Keratinocyte (primary cell): ENCODE data around the gene HHIPL2. TPM values are rescaled to one million over a fixed set of nuclear protein-coding genes. Genes with fewer than 3 reads are reported as not detected.

Experiments used
- DNase-seq: peaks from one replicate; pipeline ENCODE4 v3.0.0-alpha.2; 2011; ENCODE audit warnings: low read depth, missing footprints, low spot score
- FAIRE-seq: peaks from 2 replicates; lab custom pipeline; 2011; peaks lifted over from hg19 to GRCh38; lab: Jason Lieb, UNC
- H2AFZ ChIP-seq: 2 replicates; pipeline ENCODE4 v1.6.0; 2012; ENCODE audit warnings: low read length, control low read depth, inconsistent platforms; ENCODE audit not compliant: control insufficient read depth
- H3K27ac ChIP-seq: 2 replicates; pipeline ENCODE4 v1.5.1; 2011; ENCODE audit warnings: low read length; ENCODE audit not compliant: control insufficient read depth, insufficient read depth
- H3K27me3 ChIP-seq: 3 replicates; pipeline ENCODE4 v1.6.0; 2011; ENCODE audit warnings: low read length; ENCODE audit not compliant: control insufficient read depth, insufficient read depth; ENCODE audit errors: extremely low read depth
- H3K36me3 ChIP-seq, 2 experiments: 2 replicates in 1 of 2; 3 replicates in 1 of 2; pipeline ENCODE4 v1.5.1; 2011; ENCODE audit warnings: low read length in 2 of 2, mild to moderate bottlenecking in 1 of 2; ENCODE audit not compliant: control insufficient read depth in 2 of 2, insufficient read depth in 2 of 2; ENCODE audit errors: extremely low read depth in 1 of 2
- H3K4me1 ChIP-seq: 3 replicates; pipeline ENCODE4 v1.5.1; 2011; ENCODE audit warnings: low read length; ENCODE audit not compliant: control insufficient read depth, insufficient read depth; ENCODE audit errors: extremely low read depth
- H3K4me2 ChIP-seq: 3 replicates; pipeline ENCODE4 v1.6.0; 2011; ENCODE audit warnings: low read depth, low read length; ENCODE audit not compliant: control insufficient read depth, insufficient read depth; ENCODE audit errors: extremely low read depth
- H3K4me3 ChIP-seq, 3 experiments: fragments of 200-600 bp in 1 of 3; sonication (generic) in 1 of 3; 2 replicates in 2 of 3; 3 replicates in 1 of 3; pipeline ENCODE4 v1.5.1; 2011 to 2016; ENCODE audit warnings: low read length in 3 of 3, mild to moderate bottlenecking in 3 of 3, control low read depth in 2 of 3, inconsistent platforms in 1 of 3, low read depth in 1 of 3, mixed read lengths in 1 of 3, mixed run types in 1 of 3, moderate library complexity in 1 of 3; ENCODE audit not compliant: control insufficient read depth in 2 of 3, insufficient read depth in 2 of 3; ENCODE audit errors: extremely low read depth in 1 of 3
- H3K79me2 ChIP-seq: 2 replicates; pipeline ENCODE4 v1.6.0; 2012; ENCODE audit warnings: low read length; ENCODE audit not compliant: control insufficient read depth, insufficient read depth
- H3K9ac ChIP-seq: 3 replicates; pipeline ENCODE4 v1.6.0; 2011; ENCODE audit warnings: low read length; ENCODE audit not compliant: control insufficient read depth, insufficient read depth; ENCODE audit errors: extremely low read depth
- H3K9me1 ChIP-seq: 3 replicates; pipeline ENCODE4 v1.6.0; 2011; ENCODE audit warnings: low read length; ENCODE audit not compliant: control insufficient read depth, insufficient read depth; ENCODE audit errors: extremely low read depth
- H3K9me3 ChIP-seq: 2 replicates; pipeline ENCODE4 v1.5.1; 2012; ENCODE audit warnings: low read depth, low read length; ENCODE audit not compliant: control insufficient read depth
- H4K20me1 ChIP-seq: 3 replicates; pipeline ENCODE4 v1.6.0; 2011; ENCODE audit warnings: low read length; ENCODE audit not compliant: control insufficient read depth, insufficient read depth; ENCODE audit errors: extremely low read depth
- CTCF ChIP-seq, 3 experiments: IDR thresholded peaks in 1 of 3; conservative IDR thresholded peaks in 1 of 3; optimal IDR thresholded peaks in 1 of 3; 2 replicates in 2 of 3; 3 replicates in 1 of 3; pipeline versions ENCODE3 to v1.5.1; 2011; ENCODE audit warnings: low read length in 3 of 3, mild to moderate bottlenecking in 3 of 3, moderate library complexity in 2 of 3, control low read depth in 1 of 3, inconsistent platforms in 1 of 3; ENCODE audit not compliant: insufficient read depth in 2 of 3; ENCODE audit errors: extremely low read depth in 1 of 3
- EZH2 ChIP-seq: IDR thresholded peaks from one replicate; pipeline ENCODE4 v1.6.1; 2012; ENCODE audit warnings: inconsistent platforms, mild to moderate bottlenecking, low read length, moderate library complexity
- dilution Hi-C: fragments of 300-500 bp; cut with MboI; formaldehyde crosslinking; loops from one replicate; pipeline ENCODE4 v1.7.0; 2020; ENCODE audit warnings: low sequenced_read_pairs; ENCODE audit not compliant: extremely low pct_ligation_motif_present
- polyA plus RNA-seq, 5 experiments: library from polyadenylated mRNA; depleted of rRNA in 3 of 5; stranded (reverse) in 3 of 5; stranded (forward) in 1 of 5; unstranded in 1 of 5; fragments of >200 nt; gene quantifications; 1 replicate in 1 of 5; 2 replicates in 3 of 5; 3 replicates in 1 of 5; pipeline versions ENCODE4 v1.2.1 to v1.2.3, GENCODE V29; 2011 to 2012; ENCODE audit warnings: missing spikeins in 2 of 5, low read depth in 1 of 5, low replicate concordance in 1 of 5

The HHIPL2 gene
- polyA plus RNA-seq, 1 donor (not counting 4 experiments of a cell fraction or from before 2014, with no cell fraction given), result 0.16 TPM

- H3K4me1 ChIP-seq, result peaks cover 1% of the 10 kb centered on the region
- no peaks in the 10 kb centered on the region for H4K20me1 ChIP-seq
- dilution Hi-C loops, result no loop called here
- H3K79me2 ChIP-seq, result no peaks in the 10 kb centered on the region
- H3K27ac ChIP-seq, result no peak overlapping the region
- H3K27me3 ChIP-seq, result no peaks in the 10 kb centered on the region
- no peak overlapping the region for H3K4me2 ChIP-seq
- H3K9me3 ChIP-seq, result no peaks in the 10 kb centered on the region
- peaks cover 2 to 4% of the 10 kb centered on the region in 2 experiments for H3K36me3 ChIP-seq
- no peak for FAIRE-seq
- no peak overlapping the region for H2AFZ ChIP-seq
- TF ChIP-seq CTCF (optimal IDR thresholded peaks at IDR 0.05 in 1 of 3, IDR thresholded peaks at IDR 0.05 in 1 of 3, conservative IDR thresholded peaks at IDR 0.05 in 1 of 3; ENCODE audit: extremely low read depth in 1 of 3, insufficient read depth in 2 of 3, low read length in 3 of 3) (no peak), EZH2 (no peak)
- no peak overlapping the region for H3K9ac ChIP-seq
- no peak overlapping the region for H3K4me3 ChIP-seq
- DNase-seq, result no peak
- H3K9me1 ChIP-seq, result no peaks in the 10 kb centered on the region
Measured at GRCh38 chr1:222552882-222553281, 5.0 kb upstream of the HHIPL2 start.

- Histone ChIP-seq H3K79me2 (no peaks in the 10 kb centered on the region), H3K4me1 (peaks cover 16% of the 10 kb centered on the region), H3K4me3 (no peak overlapping the region), H3K27ac (no peak overlapping the region), H2AFZ (no peak overlapping the region), H3K9me1 (no peaks in the 10 kb centered on the region), H3K9ac (no peak overlapping the region), H3K27me3 (no peaks in the 10 kb centered on the region), H3K36me3 (no peaks in the 10 kb centered on the region), H4K20me1 (no peaks in the 10 kb centered on the region), H3K9me3 (no peaks in the 10 kb centered on the region), H3K4me2 (peak overlapping the region; percentile 23)
- dilution Hi-C loops, result no loop called here
- no peak for FAIRE-seq
- no peak for TF ChIP-seq EZH2
- TF ChIP-seq CTCF (optimal IDR thresholded peaks at IDR 0.05 in 1 of 3, IDR thresholded peaks at IDR 0.05 in 1 of 3, conservative IDR thresholded peaks at IDR 0.05 in 1 of 3; ENCODE audit: extremely low read depth in 1 of 3, insufficient read depth in 2 of 3, low read length in 3 of 3), result no peak
- no peak for DNase-seq
Measured at GRCh38 chr1:222547260-222547614, 667 bp downstream of the HHIPL2 start.
